ENCODE data around the gene SPRR2F. TPM values are rescaled to one million over a fixed set of nuclear protein-coding genes. Genes with fewer than 3 reads are reported as not detected.

Gene SPRR2F
- total and polyA plus RNA-seq, 9 of the 15 experiments (the other 6 are each of a cell fraction or from before 2014, with no cell fraction given) = 0.22 to 2.0 (median 0.41) TPM; not detected in 4

DNA sequence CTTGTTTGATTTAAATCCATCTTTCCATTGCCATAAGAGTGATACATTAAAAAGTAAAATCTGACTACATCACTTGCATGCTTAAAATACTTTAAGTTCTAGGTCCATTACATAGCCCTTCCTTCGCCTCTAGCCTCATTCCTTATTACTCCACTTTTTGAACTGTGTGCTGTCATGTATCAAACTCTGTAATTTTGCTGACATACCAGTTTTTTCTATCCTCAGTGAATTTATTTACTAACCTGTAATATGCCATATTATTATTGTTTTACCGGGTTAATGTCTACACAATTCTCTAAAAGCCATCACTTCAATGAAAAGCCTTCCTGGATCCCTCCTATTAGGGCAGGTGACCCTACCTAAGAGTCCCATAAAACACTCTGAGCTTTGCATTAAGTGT is 42.2 kb upstream of the SPRR2F start:
- H3K79me2 ChIP-seq (ENCODE audit: control insufficient read depth, insufficient read depth, low read length) = no peaks in the 10 kb centered on the region
- no peak overlapping the region for H2AFZ ChIP-seq (ENCODE audit: low read depth, low read length)
- no peak for FAIRE-seq
- no peak for DNase-seq (ENCODE audit: extremely low read depth in 1 of 4, low spot score in 3 of 4)
- ChIA-PET POLR2A (no interaction called here), CTCF (ENCODE audit: low intra/inter-chr PET ratio) (no interaction called here)
- H3K9me1 ChIP-seq (ENCODE audit: control insufficient read depth, insufficient read depth, low read length) = no peaks in the 10 kb centered on the region
- 4% methylated on average over 2 of the region's 2 CpGs for WGBS (ENCODE audit: insufficient coverage, low coverage, missing lambda C conversion rate)
- no peak overlapping the region for H3K4me2 ChIP-seq (ENCODE audit: insufficient read depth, low read length)
- TF ChIP-seq RUNX1 (IDR thresholded peaks at IDR 0.05; ENCODE audit: low read depth) (no peak), ZNF830 (CRISPR knock-in tag; IDR thresholded peaks at IDR 0.05) (no peak), MAFG (tag; conservative IDR thresholded peaks at IDR 0.05) (peak; percentile 54), ZNF316 (IDR thresholded peaks at IDR 0.05) (peak; percentile 82), ZNF408 (CRISPR knock-in tag; IDR thresholded peaks at IDR 0.05; ENCODE audit: low read depth) (no peak), MAFF (IDR thresholded peaks at IDR 0.05; ENCODE audit: low read length) (peak; percentile 76), TCFL5 (CRISPR knock-in tag; conservative IDR thresholded peaks at IDR 0.05) (no peak), MAFK (IDR thresholded peaks at IDR 0.05; ENCODE audit: low read length) (peak; percentile 71; the same call in 1 of the 2 replicates), C11orf30 (IDR thresholded peaks at IDR 0.05; ENCODE audit: low read depth) (peak; percentile 68; the same call in 1 of the 2 replicates)
- TF ChIP-seq, protein P1, sequence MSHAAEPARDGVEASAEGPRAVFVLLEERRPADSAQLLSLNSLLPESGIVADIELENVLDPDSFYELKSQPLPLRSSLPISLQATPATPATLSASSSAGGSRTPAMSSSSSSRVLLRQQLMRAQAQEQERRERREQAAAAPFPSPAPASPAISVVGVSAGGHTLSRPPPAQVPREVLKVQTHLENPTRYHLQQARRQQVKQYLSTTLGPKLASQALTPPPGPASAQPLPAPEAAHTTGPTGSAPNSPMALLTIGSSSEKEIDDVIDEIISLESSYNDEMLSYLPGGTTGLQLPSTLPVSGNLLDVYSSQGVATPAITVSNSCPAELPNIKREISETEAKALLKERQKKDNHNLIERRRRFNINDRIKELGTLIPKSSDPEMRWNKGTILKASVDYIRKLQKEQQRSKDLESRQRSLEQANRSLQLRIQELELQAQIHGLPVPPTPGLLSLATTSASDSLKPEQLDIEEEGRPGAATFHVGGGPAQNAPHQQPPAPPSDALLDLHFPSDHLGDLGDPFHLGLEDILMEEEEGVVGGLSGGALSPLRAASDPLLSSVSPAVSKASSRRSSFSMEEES (CRISPR knock-in tag; IDR thresholded peaks at IDR 0.05) = no peak
- TF ChIP-seq, protein P2, sequence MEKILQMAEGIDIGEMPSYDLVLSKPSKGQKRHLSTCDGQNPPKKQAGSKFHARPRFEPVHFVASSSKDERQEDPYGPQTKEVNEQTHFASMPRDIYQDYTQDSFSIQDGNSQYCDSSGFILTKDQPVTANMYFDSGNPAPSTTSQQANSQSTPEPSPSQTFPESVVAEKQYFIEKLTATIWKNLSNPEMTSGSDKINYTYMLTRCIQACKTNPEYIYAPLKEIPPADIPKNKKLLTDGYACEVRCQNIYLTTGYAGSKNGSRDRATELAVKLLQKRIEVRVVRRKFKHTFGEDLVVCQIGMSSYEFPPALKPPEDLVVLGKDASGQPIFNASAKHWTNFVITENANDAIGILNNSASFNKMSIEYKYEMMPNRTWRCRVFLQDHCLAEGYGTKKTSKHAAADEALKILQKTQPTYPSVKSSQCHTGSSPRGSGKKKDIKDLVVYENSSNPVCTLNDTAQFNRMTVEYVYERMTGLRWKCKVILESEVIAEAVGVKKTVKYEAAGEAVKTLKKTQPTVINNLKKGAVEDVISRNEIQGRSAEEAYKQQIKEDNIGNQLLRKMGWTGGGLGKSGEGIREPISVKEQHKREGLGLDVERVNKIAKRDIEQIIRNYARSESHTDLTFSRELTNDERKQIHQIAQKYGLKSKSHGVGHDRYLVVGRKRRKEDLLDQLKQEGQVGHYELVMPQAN (IDR thresholded peaks at IDR 0.05; ENCODE audit: borderline replicate concordance) = no peak
- no peak for ATAC-seq
- BruUV-seq (replicated peaks) = no TSS peak
- no peak overlapping the region for H3K4me3 ChIP-seq
- no peak overlapping the region for H3K9ac ChIP-seq (ENCODE audit: insufficient read depth in 1 of 2, low read depth in 2 of 2, low read length in 2 of 2)
- no peaks in the 10 kb centered on the region for H4K20me1 ChIP-seq (replicated peaks; ENCODE audit: control insufficient read depth, insufficient read depth, low read length)
- no peaks in the 10 kb centered on the region for H3K4me1 ChIP-seq (replicated peaks in 1 of 2; ENCODE audit: control insufficient read depth in 2 of 2, insufficient read depth in 2 of 2, low read length in 2 of 2)
- no peak overlapping the region for H3K27ac ChIP-seq (ENCODE audit: extremely low read depth, low read depth, low read length)
- H3K9me3 ChIP-seq (replicated peaks; ENCODE audit: control insufficient read depth, insufficient read depth, low read depth, low read length) = no peaks in the 10 kb centered on the region; the same call in 1 of the 2 replicates
- no peaks in the 10 kb centered on the region for H3K36me3 ChIP-seq (ENCODE audit: control insufficient read depth, insufficient read depth, low read length)
- H3K27me3 ChIP-seq (ENCODE audit: control insufficient read depth in 2 of 2, insufficient read depth in 2 of 2, low read length in 2 of 2) = no peaks in the 10 kb centered on the region
- intact Hi-C loops (cut with micrococcal nuclease) (no loop called here), in situ Hi-C loops (cut with MboI) (no loop called here)

Measured in K562 (cell line).